Measurements from ENCODE around the gene HTT.

Gene HTT

GRCh38 chr4:3205995-3206394 is 131.5 kb downstream of the HTT start:
- no peak for DNase-seq

- DNase-seq: no peak
Measured at GRCh38 chr4:3206439-3207100, 132.1 kb downstream of the HTT start.

GRCh38 chr4:3207531-3208037 is 133.1 kb downstream of the HTT start:
- no peak for DNase-seq

- DNase-seq: no peak
Measured at GRCh38 chr4:3208826-3209225, 134.3 kb downstream of the HTT start.

- DNase-seq: no peak
Measured at GRCh38 chr4:3209551-3210325, 135.3 kb downstream of the HTT start.

DNA sequence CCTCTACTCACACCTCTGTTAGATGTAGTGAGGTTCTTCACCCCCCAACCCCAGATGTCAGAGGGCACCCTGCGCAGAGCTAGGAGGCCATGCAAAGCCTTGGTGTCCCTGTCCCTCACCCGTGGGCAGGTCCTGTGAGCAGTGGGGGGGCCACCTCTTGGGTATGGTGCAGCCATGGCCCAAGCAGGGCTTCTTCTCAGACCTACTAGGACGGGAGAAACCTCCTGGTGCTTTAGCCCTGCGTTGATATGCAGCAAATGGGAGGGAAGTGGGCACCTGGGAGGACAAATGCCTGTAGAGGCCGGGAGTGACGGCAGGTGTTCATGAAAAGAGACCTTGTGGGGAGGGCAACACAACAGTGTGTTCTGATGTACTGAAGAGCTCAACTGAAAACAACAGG is 136.0 kb downstream of the HTT start:
- DNase-seq: no peak

DNA sequence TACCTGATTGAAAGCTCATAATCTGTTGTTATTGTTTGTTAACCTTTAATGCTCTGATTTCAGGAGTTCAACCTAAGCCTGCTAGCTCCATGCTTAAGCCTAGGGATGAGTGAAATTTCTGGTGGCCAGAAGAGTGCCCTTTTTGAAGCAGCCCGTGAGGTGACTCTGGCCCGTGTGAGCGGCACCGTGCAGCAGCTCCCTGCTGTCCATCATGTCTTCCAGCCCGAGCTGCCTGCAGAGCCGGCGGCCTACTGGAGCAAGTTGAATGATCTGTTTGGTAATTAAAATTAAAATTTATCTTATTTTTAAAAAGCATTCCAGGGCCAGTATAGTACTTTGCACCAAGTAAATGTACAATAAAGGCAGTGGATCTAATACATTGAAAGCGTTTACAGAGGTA is 137.4 kb downstream of the HTT start:
- DNase-seq: no peak

DNA sequence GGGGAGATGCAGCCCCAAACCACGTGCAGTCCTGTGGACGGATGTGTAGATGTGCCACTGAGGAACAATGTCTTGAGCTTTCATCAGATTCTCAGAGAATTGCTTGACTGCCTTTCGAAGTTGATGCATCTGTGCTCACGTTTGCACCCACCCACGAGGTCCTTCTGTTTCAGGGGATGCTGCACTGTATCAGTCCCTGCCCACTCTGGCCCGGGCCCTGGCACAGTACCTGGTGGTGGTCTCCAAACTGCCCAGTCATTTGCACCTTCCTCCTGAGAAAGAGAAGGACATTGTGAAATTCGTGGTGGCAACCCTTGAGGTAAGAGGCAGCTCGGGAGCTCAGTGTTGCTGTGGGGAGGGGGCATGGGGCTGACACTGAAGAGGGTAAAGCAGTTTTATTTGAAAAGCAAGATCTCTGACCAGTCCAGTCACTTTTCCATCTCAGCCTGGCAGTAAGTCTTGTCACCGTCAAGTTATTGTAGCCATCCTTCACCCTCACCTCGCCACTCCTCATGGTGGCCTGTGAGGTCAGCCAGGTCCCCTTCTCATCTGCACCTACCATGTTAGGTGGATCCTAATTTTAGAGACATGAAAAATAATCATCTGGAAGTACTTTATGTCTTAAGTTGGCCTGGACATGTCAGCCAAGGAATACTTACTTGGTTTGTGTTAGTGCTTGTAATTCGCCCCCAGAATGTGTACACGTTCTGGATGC is 138.1 kb downstream of the HTT start:
- DNase-seq: no peak

GRCh38 chr4:3213106-3213425 is 138.6 kb downstream of the HTT start:
- DNase-seq: no peak

GRCh38 chr4:3213661-3214250 is 139.3 kb downstream of the HTT start:
- DNase-seq: no peak

DNA sequence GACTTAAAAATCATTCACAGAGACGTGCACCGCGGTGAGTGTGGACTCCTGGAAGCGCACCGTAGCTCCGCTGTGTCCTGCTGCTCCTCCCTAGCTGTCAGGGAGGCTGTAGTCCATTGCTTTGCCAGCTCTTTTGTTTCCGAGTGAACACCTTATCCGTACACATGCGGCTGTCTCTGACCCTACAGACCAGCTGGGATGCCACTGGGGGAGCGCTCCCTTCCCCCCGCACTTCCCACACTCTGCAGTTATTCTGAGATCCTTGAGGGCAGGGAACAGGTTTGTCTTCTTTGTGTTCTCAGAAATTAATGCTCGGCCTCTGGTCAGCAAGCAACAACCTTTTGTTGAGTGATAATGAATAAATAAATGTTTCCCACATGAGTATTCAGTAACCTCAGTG is 140.8 kb downstream of the HTT start:
- DNase-seq: no peak

DNA sequence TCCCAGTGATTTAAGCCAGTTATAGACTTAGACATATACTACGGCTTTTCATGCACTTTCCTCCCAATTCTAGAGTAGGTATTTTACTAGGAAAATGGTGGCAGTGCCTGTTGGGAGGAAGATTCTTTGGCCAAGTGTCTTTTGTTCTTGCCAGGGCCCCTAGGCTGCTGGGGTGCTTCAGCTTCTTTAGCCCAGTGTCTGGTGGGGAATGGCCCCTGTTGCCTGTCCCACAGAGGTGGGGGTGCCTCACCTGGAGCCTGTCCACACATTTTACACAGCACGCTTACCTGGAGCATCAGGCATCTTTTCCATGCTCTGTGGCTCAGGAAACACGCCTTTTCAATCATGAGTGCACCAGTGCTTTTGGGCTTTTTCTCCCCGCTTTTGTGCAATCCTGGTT is 141.3 kb downstream of the HTT start:
- no peak for DNase-seq

DNA sequence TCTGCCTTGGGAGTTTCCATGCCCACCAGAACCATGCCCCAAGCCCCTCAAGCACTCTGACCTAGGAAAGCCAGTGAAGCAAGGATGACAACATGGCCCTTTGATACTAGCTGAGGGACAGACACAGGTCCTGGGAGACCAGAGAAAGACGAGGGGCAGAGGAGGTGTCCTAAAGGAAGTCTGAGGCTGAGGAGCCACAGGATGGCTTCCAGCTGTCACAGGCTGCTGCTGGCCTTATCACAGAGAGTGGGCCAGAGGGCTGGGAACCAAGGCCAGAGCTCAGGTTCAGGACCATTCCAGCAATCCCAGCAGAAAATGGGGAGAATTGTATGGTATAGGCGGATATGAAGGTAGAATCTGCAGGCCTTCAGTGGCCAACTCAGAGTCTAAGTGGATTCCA is 142.8 kb downstream of the HTT start:
- DNase-seq: no peak

GRCh38 chr4:3217771-3218170 is 143.3 kb downstream of the HTT start:
- DNase-seq: no peak

- no peak for DNase-seq
Measured at GRCh38 chr4:3218824-3219760, 144.6 kb downstream of the HTT start.

- DNase-seq: no peak
Measured at GRCh38 chr4:3219761-3220475, 145.4 kb downstream of the HTT start.

GRCh38 chr4:3220476-3221183 is 146.1 kb downstream of the HTT start:
- no peak for DNase-seq

GRCh38 chr4:3221184-3221494 is 146.7 kb downstream of the HTT start:
- no peak for DNase-seq

GRCh38 chr4:3221996-3222395 is 147.5 kb downstream of the HTT start:
- no peak for DNase-seq

- no peak for DNase-seq
Measured at GRCh38 chr4:3223346-3223745, 148.9 kb downstream of the HTT start.
